LNCaP clone FGC (cell line): ENCODE results near the gene PMIS2.

Experiments
- DNase-seq: peaks from one replicate; pipeline ENCODE4 v3.0.0-alpha.2; 2011; ENCODE audit warnings: low read depth
- H3K4me3 ChIP-seq: 2 replicates; pipeline ENCODE4 v1.5.1; 2011; ENCODE audit warnings: mild to moderate bottlenecking, low read depth, low read length, control low read depth
- TF ChIP-seq, protein P1 (sequence below): IDR thresholded peaks from 2 replicates; pipeline ENCODE4 v1.5.1; 2012; ENCODE audit warnings: mild to moderate bottlenecking; ENCODE audit not compliant: control insufficient read depth, insufficient read depth; ENCODE audit errors: extremely low read depth

PMIS2 gene

GRCh38 chr19:35623327-35624010, 37.5 kb downstream of the PMIS2 start:
- H3K4me3 ChIP-seq, result no peak overlapping the region
- no peak for DNase-seq
- TF ChIP-seq, protein P1, sequence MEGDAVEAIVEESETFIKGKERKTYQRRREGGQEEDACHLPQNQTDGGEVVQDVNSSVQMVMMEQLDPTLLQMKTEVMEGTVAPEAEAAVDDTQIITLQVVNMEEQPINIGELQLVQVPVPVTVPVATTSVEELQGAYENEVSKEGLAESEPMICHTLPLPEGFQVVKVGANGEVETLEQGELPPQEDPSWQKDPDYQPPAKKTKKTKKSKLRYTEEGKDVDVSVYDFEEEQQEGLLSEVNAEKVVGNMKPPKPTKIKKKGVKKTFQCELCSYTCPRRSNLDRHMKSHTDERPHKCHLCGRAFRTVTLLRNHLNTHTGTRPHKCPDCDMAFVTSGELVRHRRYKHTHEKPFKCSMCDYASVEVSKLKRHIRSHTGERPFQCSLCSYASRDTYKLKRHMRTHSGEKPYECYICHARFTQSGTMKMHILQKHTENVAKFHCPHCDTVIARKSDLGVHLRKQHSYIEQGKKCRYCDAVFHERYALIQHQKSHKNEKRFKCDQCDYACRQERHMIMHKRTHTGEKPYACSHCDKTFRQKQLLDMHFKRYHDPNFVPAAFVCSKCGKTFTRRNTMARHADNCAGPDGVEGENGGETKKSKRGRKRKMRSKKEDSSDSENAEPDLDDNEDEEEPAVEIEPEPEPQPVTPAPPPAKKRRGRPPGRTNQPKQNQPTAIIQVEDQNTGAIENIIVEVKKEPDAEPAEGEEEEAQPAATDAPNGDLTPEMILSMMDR, result no peak

GRCh38 chr19:35628264-35628564, 42.2 kb downstream of the PMIS2 start:
- TF ChIP-seq, protein P1, result no peak
- H3K4me3 ChIP-seq, result peak overlapping the region; percentile 100
- no peak for DNase-seq

DNA sequence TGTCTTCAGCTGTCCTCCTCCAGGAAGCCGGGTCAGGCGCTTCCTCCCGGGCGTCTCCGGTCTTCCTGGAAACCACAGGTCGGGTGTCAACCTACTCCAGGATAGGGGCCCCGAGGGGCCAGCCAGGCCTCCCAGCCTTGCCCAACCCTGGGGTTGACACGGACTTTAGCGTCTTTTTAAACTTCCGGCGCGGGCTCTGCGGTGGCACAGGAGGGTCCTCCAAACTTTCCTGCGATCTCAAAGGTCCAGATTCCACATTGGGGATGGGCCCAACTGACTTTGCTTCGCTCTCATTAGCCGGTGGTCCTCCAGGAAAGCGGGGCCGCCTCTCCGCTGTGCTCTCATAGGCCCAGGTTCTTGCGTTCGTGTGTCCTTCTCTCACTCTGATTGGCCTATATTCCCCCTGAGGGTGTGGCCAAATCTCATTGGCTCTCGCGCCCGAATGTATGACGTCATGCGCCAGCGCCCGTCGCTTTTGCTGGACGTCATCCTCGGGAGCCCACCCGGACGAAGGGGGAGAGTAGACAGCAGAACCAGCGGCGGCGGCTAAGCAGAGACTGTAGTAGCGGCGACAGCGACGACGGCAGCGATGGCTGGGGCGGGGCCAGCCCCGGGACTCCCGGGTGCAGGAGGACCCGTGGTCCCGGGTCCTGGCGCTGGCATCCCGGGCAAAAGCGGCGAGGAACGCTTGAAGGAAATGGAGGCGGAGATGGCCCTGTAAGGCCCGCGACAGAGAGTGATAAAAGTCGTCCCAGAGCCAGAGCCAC, 42.8 kb downstream of the PMIS2 start, which contains the start of gene RBM42:
RBM42 (plus strand) TSS at position 472 of the 767 bp plus-strand sequence; CDS start at position 590, 118 bp downstream.
- H3K4me3 ChIP-seq, result peak within 1 kb of the TSS; percentile 100
- peak; percentile 96 for DNase-seq
- TF ChIP-seq, protein P1, result no peak

GRCh38 chr19:35629332-35629633, 43.3 kb downstream of the PMIS2 start:
- H3K4me3 ChIP-seq, result peak overlapping the region; percentile 100
- TF ChIP-seq, protein P1, result no peak
- DNase-seq, result no peak

DNA sequence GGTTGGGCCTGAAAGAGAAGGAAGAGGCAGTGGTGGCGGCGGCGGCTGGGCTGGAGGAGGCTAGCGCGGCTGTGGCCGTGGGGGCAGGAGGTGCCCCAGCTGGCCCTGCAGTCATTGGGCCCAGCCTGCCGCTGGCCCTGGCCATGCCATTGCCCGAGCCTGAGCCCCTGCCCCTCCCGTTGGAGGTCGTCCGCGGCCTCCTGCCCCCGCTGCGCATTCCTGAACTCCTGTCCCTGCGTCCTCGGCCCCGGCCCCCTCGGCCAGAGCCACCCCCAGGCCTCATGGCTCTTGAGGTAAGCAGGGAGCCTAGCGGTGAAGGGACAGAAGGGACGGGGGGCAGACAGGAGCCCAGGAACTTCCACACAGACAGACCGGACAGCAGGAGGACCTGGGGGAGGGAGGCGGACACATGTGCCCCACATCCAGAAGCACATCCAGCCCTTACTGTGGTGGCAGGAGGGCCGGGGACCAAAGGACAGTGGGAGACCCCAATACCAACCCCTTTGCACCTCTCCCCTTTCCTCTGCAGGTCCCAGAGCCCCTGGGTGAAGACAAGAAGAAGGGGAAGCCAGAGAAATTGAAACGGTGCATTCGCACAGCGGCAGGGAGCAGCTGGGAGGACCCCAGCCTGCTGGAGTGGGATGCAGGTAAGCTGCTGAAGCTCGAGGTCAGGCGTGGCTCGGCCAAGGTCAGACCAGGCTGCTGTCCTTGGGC, 47.9 kb downstream of the PMIS2 start:
- no peak for DNase-seq
- no peak overlapping the region for H3K4me3 ChIP-seq
- TF ChIP-seq, protein P1, result no peak

DNA sequence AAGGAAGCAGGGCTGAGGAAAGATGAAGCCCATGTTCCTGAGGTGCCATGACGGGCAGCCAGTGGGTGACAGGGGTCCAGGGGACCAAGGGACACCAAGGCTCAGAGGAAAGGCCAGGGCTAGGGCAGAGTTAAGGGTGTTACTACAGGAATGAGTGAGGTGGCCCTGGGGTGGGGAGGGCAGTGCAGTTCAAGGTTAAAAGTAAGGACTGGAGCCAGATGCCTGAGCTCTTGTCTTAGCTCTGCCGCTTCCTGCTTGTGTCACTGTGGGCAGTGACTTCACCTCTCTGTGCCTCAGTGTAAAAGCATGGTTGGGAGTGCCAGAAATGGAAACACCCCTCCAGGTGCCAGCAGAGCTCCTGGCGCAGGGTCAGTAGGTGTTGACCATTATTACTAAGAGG, 50.7 kb downstream of the PMIS2 start:
- H3K4me3 ChIP-seq, result no peak overlapping the region
- TF ChIP-seq, protein P1, result no peak
- no peak for DNase-seq
